Ramos (cell line): ENCODE data around the gene TCF21.
"Not testable (repeated sequence)": the region's sequence is repeated elsewhere in the genome, so short reads cannot be mapped to it uniquely, and the experiment has no call there.

Experiments used
- in situ Hi-C: fragments of 300-500 bp; cut with MboI; formaldehyde crosslinking; loops from one replicate; pipeline ENCODE4 v1.14.3; 2022; ENCODE audit warnings: low sequenced_read_pairs; ENCODE audit not compliant: unreplicated experiment

Gene TCF21

DNA sequence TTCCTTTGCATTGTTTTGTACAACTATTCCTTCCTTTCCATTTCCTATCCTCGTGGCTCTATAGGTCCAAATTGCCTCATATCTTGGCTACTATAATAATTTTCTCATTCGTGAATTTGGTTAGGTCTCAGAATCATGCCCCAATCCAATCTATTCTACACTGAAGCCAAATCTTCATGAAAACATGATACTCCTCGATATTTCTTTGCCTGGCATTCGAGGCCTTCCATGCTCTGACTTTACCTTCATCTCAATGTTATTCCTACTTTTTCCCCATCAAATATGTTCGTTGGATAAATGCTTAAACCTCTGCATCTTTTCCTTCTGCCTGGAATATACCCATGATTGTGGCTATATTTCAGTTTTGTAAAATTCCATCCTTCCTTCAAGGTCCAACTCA, 30.4 kb downstream of the TCF21 start:
- in situ Hi-C loops = no loop called here

DNA sequence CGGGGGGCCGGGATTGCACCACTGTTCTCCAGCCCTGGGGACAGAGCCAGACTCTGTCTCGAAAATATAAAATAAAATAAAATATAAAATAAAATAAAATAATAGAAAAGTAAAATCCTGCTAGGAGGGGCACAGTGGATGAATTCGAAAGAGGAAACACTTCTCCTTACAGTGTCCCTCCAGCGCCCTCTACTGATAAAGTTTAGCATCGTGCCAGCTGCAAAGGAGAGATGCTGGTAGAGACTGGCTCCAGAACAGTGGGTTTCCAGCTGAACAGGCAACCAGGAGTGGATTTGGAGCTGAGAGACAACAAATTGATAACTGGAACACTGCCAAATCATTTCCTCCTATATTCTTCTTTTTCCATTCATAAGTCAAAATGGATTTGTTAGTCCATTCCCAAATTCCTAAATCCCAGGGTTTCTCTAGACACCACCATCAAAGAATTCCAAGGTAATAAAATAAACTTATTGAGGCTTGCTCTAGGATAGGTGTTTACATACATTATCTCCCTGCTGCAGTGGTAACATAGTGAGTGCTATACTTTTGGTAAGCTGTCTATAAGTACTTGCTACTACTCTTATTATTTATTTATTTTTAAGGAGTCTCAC, 32.4 kb downstream of the TCF21 start:
- in situ Hi-C loops = loop anchor here (10.0 kb wide), 1 partner anchor 173 kb away; no protein-coding TSS in a partner anchor

- in situ Hi-C loops = loop anchor here (10.0 kb wide), 1 partner anchor 171 kb away; no protein-coding TSS in a partner anchor
Observed at GRCh38 chr6:133923938-133924593, 35.2 kb downstream of the TCF21 start.

GRCh38 chr6:133931221-133931620, 42.3 kb downstream of the TCF21 start:
- in situ Hi-C loops = not testable (repeated sequence)

DNA sequence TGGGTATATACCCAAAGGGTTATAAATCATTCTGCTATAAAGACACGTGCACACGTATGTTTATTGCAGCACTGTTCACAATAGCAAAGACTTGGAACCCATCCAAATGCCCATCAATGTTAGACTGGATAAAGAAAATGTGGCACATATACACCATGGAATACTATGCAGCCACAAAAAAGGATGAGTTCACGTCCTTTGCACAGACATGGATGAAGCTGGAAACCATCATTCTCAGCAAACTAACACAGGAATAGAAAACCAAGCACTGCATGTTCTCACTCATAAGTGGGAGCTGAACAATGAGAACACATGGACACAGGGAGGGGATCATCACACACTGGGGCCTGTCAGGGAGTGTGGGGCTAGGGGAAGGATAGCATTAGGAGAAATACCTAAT, 47.4 kb downstream of the TCF21 start:
- in situ Hi-C loops = not testable (repeated sequence)

GRCh38 chr6:133937909-133938308, 49.0 kb downstream of the TCF21 start:
- in situ Hi-C loops = no loop called here

DNA sequence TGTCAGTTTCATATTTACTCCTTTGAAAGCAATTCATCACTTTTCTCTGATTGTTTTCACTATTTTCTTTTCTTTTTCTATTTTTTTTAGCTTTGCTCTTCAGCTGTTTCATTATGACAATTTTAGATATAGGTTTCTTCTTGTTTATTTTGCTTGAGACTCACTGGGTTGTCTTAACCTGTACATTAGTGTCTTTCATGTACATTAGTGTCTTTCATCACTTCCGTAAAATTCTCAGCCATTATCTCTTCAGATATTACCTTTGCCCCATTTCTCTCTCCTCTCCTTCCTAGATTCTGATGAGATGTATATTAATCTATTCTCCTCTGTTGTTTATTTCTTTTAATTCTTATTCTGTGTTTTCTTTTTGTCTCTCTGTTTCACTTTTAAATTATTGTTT, 49.6 kb downstream of the TCF21 start:
- in situ Hi-C loops = no loop called here

- in situ Hi-C loops = no loop called here
Observed at GRCh38 chr6:133939778-133940667, 51.1 kb downstream of the TCF21 start.
